HG02642 (cell line): ENCODE results near the gene ANAPC16.

Source experiments
- ATAC-seq: cut with Tn5 transposase; IDR thresholded peaks from one replicate; pipeline ENCODE4 v1.9.1; 2021; ENCODE audit warnings: mild to moderate bottlenecking; ENCODE audit not compliant: unreplicated experiment, poor library complexity

The ANAPC16 gene

GRCh38 chr10:72215611-72216549 lies at the start of gene ANAPC16, which contains the start of gene ASCC1:
TSS of gene ANAPC16 (plus strand) at chr10:72216012. CDS start at chr10:72223915, 7,903 bp downstream.
TSS of gene ASCC1 (minus strand) at chr10:72216276. CDS start at chr10:72213298, 2,978 bp downstream.
- ATAC-seq, result peak; percentile 86

- ATAC-seq, result no peak
Observed at GRCh38 chr10:72167118-72167517, 48.7 kb upstream of the ANAPC16 start.

GRCh38 chr10:72170263-72170662 lies 45.5 kb upstream of the ANAPC16 start:
- ATAC-seq, result no peak

- no peak for ATAC-seq
Observed at GRCh38 chr10:72170733-72171132, 45.1 kb upstream of the ANAPC16 start.

- ATAC-seq, result no peak
Observed at GRCh38 chr10:72171175-72171630, 44.6 kb upstream of the ANAPC16 start.

GRCh38 chr10:72173262-72173618 lies 42.6 kb upstream of the ANAPC16 start:
- no peak for ATAC-seq

- ATAC-seq, result peak; percentile 54
Observed at GRCh38 chr10:72173619-72174296, 42.1 kb upstream of the ANAPC16 start.

- ATAC-seq, result peak; percentile 18
Observed at GRCh38 chr10:72174297-72174662, 41.5 kb upstream of the ANAPC16 start.

GRCh38 chr10:72175149-72175548 lies 40.7 kb upstream of the ANAPC16 start:
- ATAC-seq, result no peak

- ATAC-seq, result no peak
Observed at GRCh38 chr10:72176701-72177100, 39.1 kb upstream of the ANAPC16 start.

- no peak for ATAC-seq
Observed at GRCh38 chr10:72177454-72177853, 38.4 kb upstream of the ANAPC16 start.

- ATAC-seq, result no peak
Observed at GRCh38 chr10:72184156-72184555, 31.7 kb upstream of the ANAPC16 start.

- ATAC-seq, result no peak
Observed at GRCh38 chr10:72186258-72186981, 29.4 kb upstream of the ANAPC16 start.

GRCh38 chr10:72186982-72187330 lies 28.9 kb upstream of the ANAPC16 start:
- ATAC-seq, result no peak

- no peak for ATAC-seq
Observed at GRCh38 chr10:72194949-72195348, 20.9 kb upstream of the ANAPC16 start.

GRCh38 chr10:72200883-72201282 lies 14.9 kb upstream of the ANAPC16 start:
- ATAC-seq, result no peak

GRCh38 chr10:72201293-72201692 lies 14.5 kb upstream of the ANAPC16 start:
- ATAC-seq, result no peak

- ATAC-seq, result no peak
Observed at GRCh38 chr10:72204296-72204695, 11.5 kb upstream of the ANAPC16 start.

- no peak for ATAC-seq
Observed at GRCh38 chr10:72204724-72205123, 11.1 kb upstream of the ANAPC16 start.

GRCh38 chr10:72206511-72207229 lies 9.1 kb upstream of the ANAPC16 start:
- ATAC-seq, result no peak
